ENCODE results near the gene NRK.
"Not testable (repeated sequence)": the region's sequence is repeated elsewhere in the genome, so short reads cannot be mapped to it uniquely, and the experiment has no call there.

NRK gene

GRCh38 chrX:105822138-105823091 lies at the start of gene NRK:
Gene NRK, plus strand, starts transcription at chrX:105822539. Its CDS starts 307 bp downstream, at chrX:105822846.
- Histone ChIP-seq H3K4me1 (ENCODE audit: control insufficient read depth, insufficient read depth, low read length) (peaks cover 16% of the 10 kb centered on the region), H3K4me3 (ENCODE audit: low read depth, low read length) (peak within 1 kb of the TSS; percentile 69), H3K27me3 (ENCODE audit: control insufficient read depth, insufficient read depth, low read length) (peaks cover 48% of the 10 kb centered on the region), H3K27ac (ENCODE audit: low read depth, low read length) (no peak within 1 kb of the TSS), H3K9ac (ENCODE audit: low read depth, low read length) (peak within 1 kb of the TSS; percentile 11), H3K9me3 (ENCODE audit: control insufficient read depth, insufficient read depth, low read length) (no peaks in the 10 kb centered on the region), H3K36me3 (ENCODE audit: control insufficient read depth, insufficient read depth, low read length) (no peaks in the 10 kb centered on the region)

- Histone ChIP-seq H3K27ac (ENCODE audit: low read depth, low read length) (no peak overlapping the region), H3K4me3 (ENCODE audit: low read depth, low read length) (no peak overlapping the region), H3K9ac (ENCODE audit: low read depth, low read length) (no peak overlapping the region), H3K9me3 (ENCODE audit: control insufficient read depth, insufficient read depth, low read length) (no peaks in the 10 kb centered on the region), H3K36me3 (ENCODE audit: control insufficient read depth, insufficient read depth, low read length) (no peaks in the 10 kb centered on the region), H3K27me3 (ENCODE audit: control insufficient read depth, insufficient read depth, low read length) (no peaks in the 10 kb centered on the region), H3K4me1 (ENCODE audit: control insufficient read depth, insufficient read depth, low read length) (no peaks in the 10 kb centered on the region)
Measured at GRCh38 chrX:105773801-105774200, 48.5 kb upstream of the NRK start.

- H3K27ac ChIP-seq (ENCODE audit: low read depth, low read length): no peak overlapping the region
Measured at GRCh38 chrX:105775679-105776078, 46.7 kb upstream of the NRK start.

GRCh38 chrX:105781804-105782203 lies 40.5 kb upstream of the NRK start:
- Histone ChIP-seq H3K4me1 (ENCODE audit: control insufficient read depth, insufficient read depth, low read length) (no peaks in the 10 kb centered on the region), H3K27me3 (ENCODE audit: control insufficient read depth, insufficient read depth, low read length) (no peaks in the 10 kb centered on the region), H3K9ac (ENCODE audit: low read depth, low read length) (no peak overlapping the region), H3K4me3 (ENCODE audit: low read depth, low read length) (no peak overlapping the region), H3K9me3 (ENCODE audit: control insufficient read depth, insufficient read depth, low read length) (no peaks in the 10 kb centered on the region), H3K36me3 (ENCODE audit: control insufficient read depth, insufficient read depth, low read length) (no peaks in the 10 kb centered on the region), H3K27ac (ENCODE audit: low read depth, low read length) (no peak overlapping the region)

More at GRCh38 chrX:105775679-105776078, 46.7 kb upstream of the NRK start:
- H3K9ac ChIP-seq (ENCODE audit: low read depth, low read length): no peak overlapping the region
- H3K9me3 ChIP-seq (ENCODE audit: control insufficient read depth, insufficient read depth, low read length): no peaks in the 10 kb centered on the region
- H3K4me1 ChIP-seq (ENCODE audit: control insufficient read depth, insufficient read depth, low read length): no peaks in the 10 kb centered on the region
- H3K4me3 ChIP-seq (ENCODE audit: low read depth, low read length): no peak overlapping the region
- H3K36me3 ChIP-seq (ENCODE audit: control insufficient read depth, insufficient read depth, low read length): no peaks in the 10 kb centered on the region
- H3K27me3 ChIP-seq (ENCODE audit: control insufficient read depth, insufficient read depth, low read length): no peaks in the 10 kb centered on the region

- not testable (repeated sequence) for H3K9me3 ChIP-seq (ENCODE audit: control insufficient read depth, insufficient read depth, low read length); H3K36me3 ChIP-seq (ENCODE audit: control insufficient read depth, insufficient read depth, low read length); H3K4me1 ChIP-seq (ENCODE audit: control insufficient read depth, insufficient read depth, low read length); H3K27me3 ChIP-seq (ENCODE audit: control insufficient read depth, insufficient read depth, low read length); H3K27ac ChIP-seq (ENCODE audit: low read depth, low read length); H3K9ac ChIP-seq (ENCODE audit: low read depth, low read length)
- peak overlapping the region; percentile 50; the same call in 1 of the 2 replicates for H3K4me3 ChIP-seq (ENCODE audit: low read depth, low read length)
Measured at GRCh38 chrX:105796877-105797276, 25.5 kb upstream of the NRK start.

- Histone ChIP-seq H3K4me1 (ENCODE audit: control insufficient read depth, insufficient read depth, low read length) (no peaks in the 10 kb centered on the region), H3K27ac (ENCODE audit: low read depth, low read length) (no peak overlapping the region), H3K27me3 (ENCODE audit: control insufficient read depth, insufficient read depth, low read length) (no peaks in the 10 kb centered on the region), H3K36me3 (ENCODE audit: control insufficient read depth, insufficient read depth, low read length) (no peaks in the 10 kb centered on the region), H3K9ac (ENCODE audit: low read depth, low read length) (no peak overlapping the region), H3K4me3 (ENCODE audit: low read depth, low read length) (no peak overlapping the region), H3K9me3 (ENCODE audit: control insufficient read depth, insufficient read depth, low read length) (no peaks in the 10 kb centered on the region)
Measured at GRCh38 chrX:105803891-105804290, 18.4 kb upstream of the NRK start.

GRCh38 chrX:105805655-105806054 lies 16.7 kb upstream of the NRK start:
- not testable (repeated sequence) for H3K27ac ChIP-seq (ENCODE audit: low read depth, low read length); H3K4me3 ChIP-seq (ENCODE audit: low read depth, low read length); H3K9me3 ChIP-seq (ENCODE audit: control insufficient read depth, insufficient read depth, low read length); H3K36me3 ChIP-seq (ENCODE audit: control insufficient read depth, insufficient read depth, low read length); H3K4me1 ChIP-seq (ENCODE audit: control insufficient read depth, insufficient read depth, low read length); H3K9ac ChIP-seq (ENCODE audit: low read depth, low read length); H3K27me3 ChIP-seq (ENCODE audit: control insufficient read depth, insufficient read depth, low read length)

- H3K27ac ChIP-seq (ENCODE audit: low read depth, low read length): no peak overlapping the region
- H3K27me3 ChIP-seq (ENCODE audit: control insufficient read depth, insufficient read depth, low read length): peaks cover 19% of the 10 kb centered on the region
Measured at GRCh38 chrX:105816517-105816916, 5.8 kb upstream of the NRK start.

GRCh38 chrX:105820247-105820646 lies 2.1 kb upstream of the NRK start:
- Histone ChIP-seq H3K9ac (ENCODE audit: low read depth, low read length) (no peak overlapping the region), H3K36me3 (ENCODE audit: control insufficient read depth, insufficient read depth, low read length) (no peaks in the 10 kb centered on the region)

More at GRCh38 chrX:105816517-105816916, 5.8 kb upstream of the NRK start:
- Histone ChIP-seq H3K9ac (ENCODE audit: low read depth, low read length) (no peak overlapping the region), H3K36me3 (ENCODE audit: control insufficient read depth, insufficient read depth, low read length) (no peaks in the 10 kb centered on the region), H3K4me1 (ENCODE audit: control insufficient read depth, insufficient read depth, low read length) (peaks cover 13% of the 10 kb centered on the region), H3K4me3 (ENCODE audit: low read depth, low read length) (no peak overlapping the region), H3K9me3 (ENCODE audit: control insufficient read depth, insufficient read depth, low read length) (no peaks in the 10 kb centered on the region)

GRCh38 chrX:105821471-105822121 lies 743 bp upstream of the NRK start:
- Histone ChIP-seq H3K9me3 (ENCODE audit: control insufficient read depth, insufficient read depth, low read length) (no peaks in the 10 kb centered on the region), H3K27ac (ENCODE audit: low read depth, low read length) (no peak overlapping the region), H3K27me3 (ENCODE audit: control insufficient read depth, insufficient read depth, low read length) (peaks cover 48% of the 10 kb centered on the region), H3K36me3 (ENCODE audit: control insufficient read depth, insufficient read depth, low read length) (no peaks in the 10 kb centered on the region), H3K9ac (ENCODE audit: low read depth, low read length) (no peak overlapping the region), H3K4me1 (ENCODE audit: control insufficient read depth, insufficient read depth, low read length) (peaks cover 16% of the 10 kb centered on the region), H3K4me3 (ENCODE audit: low read depth, low read length) (peak overlapping the region; percentile 69)

More at GRCh38 chrX:105820247-105820646, 2.1 kb upstream of the NRK start:
- H3K27me3 ChIP-seq (ENCODE audit: control insufficient read depth, insufficient read depth, low read length): peaks cover 48% of the 10 kb centered on the region
- H3K4me3 ChIP-seq (ENCODE audit: low read depth, low read length): no peak overlapping the region
- H3K27ac ChIP-seq (ENCODE audit: low read depth, low read length): no peak overlapping the region
- no peaks in the 10 kb centered on the region for H3K9me3 ChIP-seq (ENCODE audit: control insufficient read depth, insufficient read depth, low read length)
- H3K4me1 ChIP-seq (ENCODE audit: control insufficient read depth, insufficient read depth, low read length): peaks cover 16% of the 10 kb centered on the region

- Histone ChIP-seq H3K4me1 (ENCODE audit: control insufficient read depth, insufficient read depth, low read length) (peaks cover 16% of the 10 kb centered on the region), H3K27me3 (ENCODE audit: control insufficient read depth, insufficient read depth, low read length) (peaks cover 48% of the 10 kb centered on the region), H3K36me3 (ENCODE audit: control insufficient read depth, insufficient read depth, low read length) (no peaks in the 10 kb centered on the region), H3K27ac (ENCODE audit: low read depth, low read length) (no peak overlapping the region), H3K9me3 (ENCODE audit: control insufficient read depth, insufficient read depth, low read length) (no peaks in the 10 kb centered on the region), H3K9ac (ENCODE audit: low read depth, low read length) (no peak overlapping the region; the same call in 1 of the 2 replicates), H3K4me3 (ENCODE audit: low read depth, low read length) (peak overlapping the region; percentile 69)
Measured at GRCh38 chrX:105823092-105823455, 735 bp downstream of the NRK start.
